ENCODE results near the gene GRSF1. TPM values are rescaled to one million over a fixed set of nuclear protein-coding genes. Genes with fewer than 3 reads are reported as not detected.

Gene GRSF1, protein sequence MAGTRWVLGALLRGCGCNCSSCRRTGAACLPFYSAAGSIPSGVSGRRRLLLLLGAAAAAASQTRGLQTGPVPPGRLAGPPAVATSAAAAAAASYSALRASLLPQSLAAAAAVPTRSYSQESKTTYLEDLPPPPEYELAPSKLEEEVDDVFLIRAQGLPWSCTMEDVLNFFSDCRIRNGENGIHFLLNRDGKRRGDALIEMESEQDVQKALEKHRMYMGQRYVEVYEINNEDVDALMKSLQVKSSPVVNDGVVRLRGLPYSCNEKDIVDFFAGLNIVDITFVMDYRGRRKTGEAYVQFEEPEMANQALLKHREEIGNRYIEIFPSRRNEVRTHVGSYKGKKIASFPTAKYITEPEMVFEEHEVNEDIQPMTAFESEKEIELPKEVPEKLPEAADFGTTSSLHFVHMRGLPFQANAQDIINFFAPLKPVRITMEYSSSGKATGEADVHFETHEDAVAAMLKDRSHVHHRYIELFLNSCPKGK
- total RNA-seq: 100 to 1,000 TPM; 121 to 158 (median 140) TPM

- intact Hi-C loops (cut with DNase I; ENCODE audit: low total_unique reads) (loop anchor here (1.0 to 5.0 kb wide), 4 partner anchors 64 to 153 kb away; partner anchors contain the start of genes DCK and UTP3), in situ Hi-C loops (cut with MboI; ENCODE audit: low sequenced_read_pairs in 4 of 4) (no loop called here)
- TF ChIP-seq, protein P1, sequence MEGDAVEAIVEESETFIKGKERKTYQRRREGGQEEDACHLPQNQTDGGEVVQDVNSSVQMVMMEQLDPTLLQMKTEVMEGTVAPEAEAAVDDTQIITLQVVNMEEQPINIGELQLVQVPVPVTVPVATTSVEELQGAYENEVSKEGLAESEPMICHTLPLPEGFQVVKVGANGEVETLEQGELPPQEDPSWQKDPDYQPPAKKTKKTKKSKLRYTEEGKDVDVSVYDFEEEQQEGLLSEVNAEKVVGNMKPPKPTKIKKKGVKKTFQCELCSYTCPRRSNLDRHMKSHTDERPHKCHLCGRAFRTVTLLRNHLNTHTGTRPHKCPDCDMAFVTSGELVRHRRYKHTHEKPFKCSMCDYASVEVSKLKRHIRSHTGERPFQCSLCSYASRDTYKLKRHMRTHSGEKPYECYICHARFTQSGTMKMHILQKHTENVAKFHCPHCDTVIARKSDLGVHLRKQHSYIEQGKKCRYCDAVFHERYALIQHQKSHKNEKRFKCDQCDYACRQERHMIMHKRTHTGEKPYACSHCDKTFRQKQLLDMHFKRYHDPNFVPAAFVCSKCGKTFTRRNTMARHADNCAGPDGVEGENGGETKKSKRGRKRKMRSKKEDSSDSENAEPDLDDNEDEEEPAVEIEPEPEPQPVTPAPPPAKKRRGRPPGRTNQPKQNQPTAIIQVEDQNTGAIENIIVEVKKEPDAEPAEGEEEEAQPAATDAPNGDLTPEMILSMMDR (IDR thresholded peaks at IDR 0.05 in 4 of 5, conservative IDR thresholded peaks at IDR 0.05 in 1 of 5): peak in 2 of 5 experiments; percentile 8 to 11
- peak; percentile 71 to 84 for TF ChIP-seq POLR2A (IDR thresholded peaks at IDR 0.05)
Observed at GRCh38 chr4:70839589-70840093, at the start of gene GRSF1. Gene GRSF1 (minus strand): TSS chr4:70839890. CDS start chr4:70839827, 63 bp downstream.

DNA sequence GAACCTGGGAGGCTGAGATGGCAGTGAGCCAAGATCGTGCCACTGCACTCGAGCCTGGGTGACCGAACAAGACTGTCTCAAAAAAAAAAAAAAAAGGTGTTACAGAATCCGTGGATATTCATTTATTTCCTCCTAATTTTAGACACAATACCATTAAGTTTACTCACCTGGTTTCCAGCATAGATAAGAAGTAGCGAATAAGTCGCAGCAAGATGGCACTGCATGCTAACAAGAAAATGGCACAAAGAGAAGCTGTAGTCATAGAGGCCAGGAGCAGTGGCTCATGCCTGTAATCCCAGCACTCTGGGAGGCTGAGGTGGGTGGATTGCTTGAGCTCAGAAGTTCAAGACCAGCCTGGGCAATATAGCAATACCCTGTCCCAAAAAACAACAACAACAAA is 45.5 kb upstream of the GRSF1 start:
- TF ChIP-seq, protein P1 (IDR thresholded peaks at IDR 0.05 in 4 of 5, conservative IDR thresholded peaks at IDR 0.05 in 1 of 5): no peak
- no peak for TF ChIP-seq POLR2A (IDR thresholded peaks at IDR 0.05)
- intact Hi-C loops (cut with DNase I; ENCODE audit: low total_unique reads) (no loop called here), in situ Hi-C loops (cut with MboI; ENCODE audit: low sequenced_read_pairs in 4 of 4) (no loop called here)
- ATAC-seq (no peak), DNase-seq (no peak)
- Histone ChIP-seq H3K4me3 (no peak overlapping the region), H3K36me3 (no peaks in the 10 kb centered on the region), H3K4me1 (no peaks in the 10 kb centered on the region), H3K9me3 (no peaks in the 10 kb centered on the region), H3K27ac (no peak overlapping the region), H3K27me3 (no peaks in the 10 kb centered on the region)

More at GRCh38 chr4:70839589-70840093, at the start of gene GRSF1:
- Histone ChIP-seq H3K27ac (peak within 1 kb of the TSS; percentile 86 to 98 (median 92)), H3K9me3 (no peaks in the 10 kb centered on the region), H3K27me3 (no peaks in the 10 kb centered on the region), H3K4me1 (peaks cover 23 to 29% of the 10 kb centered on the region in 2 donors), H3K36me3 (peaks cover 0 to 5% of the 10 kb centered on the region in 2 donors), H3K4me3 (peak within 1 kb of the TSS; percentile 68 to 96 (median 78))
- DNase-seq (peak; percentile 94), ATAC-seq (peak; percentile 89 to 91)

GRCh38 chr4:70880739-70881138 is 41.0 kb upstream of the GRSF1 start:
- intact Hi-C loops (cut with DNase I; ENCODE audit: low total_unique reads) (no loop called here), in situ Hi-C loops (cut with MboI; ENCODE audit: low sequenced_read_pairs in 4 of 4) (no loop called here)
- H3K27me3 ChIP-seq: no peaks in the 10 kb centered on the region
- H3K9me3 ChIP-seq: no peaks in the 10 kb centered on the region
- H3K27ac ChIP-seq: no peak overlapping the region
- no peak for DNase-seq
- TF ChIP-seq, protein P1 (IDR thresholded peaks at IDR 0.05 in 4 of 5, conservative IDR thresholded peaks at IDR 0.05 in 1 of 5): no peak
- TF ChIP-seq POLR2A (IDR thresholded peaks at IDR 0.05): no peak
- H3K4me3 ChIP-seq: no peak overlapping the region
- ATAC-seq: no peak
- no peaks in the 10 kb centered on the region for H3K36me3 ChIP-seq
- no peaks in the 10 kb centered on the region for H3K4me1 ChIP-seq

DNA sequence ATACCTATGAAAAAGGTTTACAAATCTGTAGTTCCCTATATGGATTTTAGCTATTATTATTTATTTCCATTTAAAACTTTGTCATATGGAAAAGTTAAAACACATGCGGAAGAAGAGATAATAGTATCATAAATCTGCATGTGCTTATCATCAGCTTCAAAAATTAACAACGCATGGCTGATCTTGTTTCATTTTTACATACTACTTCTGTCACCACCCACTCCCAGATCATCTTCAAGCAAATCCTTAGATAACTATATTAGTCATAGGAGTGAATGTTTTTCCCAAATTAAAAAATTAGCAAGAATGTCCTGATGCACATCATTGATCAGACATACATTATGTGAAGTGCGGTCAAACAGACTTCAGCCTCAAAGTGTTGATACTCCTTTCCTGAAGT is 37.9 kb upstream of the GRSF1 start:
- no peak for ATAC-seq
- Histone ChIP-seq H3K36me3 (no peaks in the 10 kb centered on the region), H3K27ac (no peak overlapping the region), H3K4me1 (no peaks in the 10 kb centered on the region), H3K27me3 (no peaks in the 10 kb centered on the region), H3K4me3 (no peak overlapping the region), H3K9me3 (no peaks in the 10 kb centered on the region)
- DNase-seq: no peak
- no peak for TF ChIP-seq POLR2A (IDR thresholded peaks at IDR 0.05)
- TF ChIP-seq, protein P1 (IDR thresholded peaks at IDR 0.05 in 4 of 5, conservative IDR thresholded peaks at IDR 0.05 in 1 of 5): no peak
- in situ Hi-C loops (cut with MboI; ENCODE audit: low sequenced_read_pairs in 4 of 4): no loop called here
- intact Hi-C loops (cut with DNase I; ENCODE audit: low total_unique reads): no loop called here
